ENCODE results near the gene DRAM1.

The DRAM1 gene

DNA sequence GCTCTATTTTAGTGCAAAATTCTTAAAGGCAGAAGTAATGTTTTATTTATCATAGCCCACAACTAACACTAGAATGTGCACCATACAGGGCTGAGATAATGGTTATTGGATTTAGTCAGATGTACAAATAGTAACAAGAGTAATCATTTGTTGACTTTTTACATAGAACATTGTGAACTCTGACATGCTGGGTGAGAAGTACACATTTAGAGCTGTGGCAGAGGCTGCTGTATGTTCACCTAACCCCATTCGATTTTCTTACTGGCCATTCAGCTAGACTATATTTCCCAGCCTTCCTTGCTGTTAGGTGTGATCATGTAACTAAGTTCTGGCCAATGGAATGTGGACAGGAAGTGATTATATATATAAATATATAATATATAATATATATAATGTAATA lies 89.1 kb downstream of the DRAM1 start:
- Histone ChIP-seq H3K27me3 (ENCODE audit: insufficient read depth, poor library complexity, severe bottlenecking) (no peaks in the 10 kb centered on the region), H3K27ac (replicated peaks) (no peak overlapping the region), H3K4me3 (replicated peaks; ENCODE audit: insufficient read depth, low read length) (no peak overlapping the region)
- TF ChIP-seq, protein P1, sequence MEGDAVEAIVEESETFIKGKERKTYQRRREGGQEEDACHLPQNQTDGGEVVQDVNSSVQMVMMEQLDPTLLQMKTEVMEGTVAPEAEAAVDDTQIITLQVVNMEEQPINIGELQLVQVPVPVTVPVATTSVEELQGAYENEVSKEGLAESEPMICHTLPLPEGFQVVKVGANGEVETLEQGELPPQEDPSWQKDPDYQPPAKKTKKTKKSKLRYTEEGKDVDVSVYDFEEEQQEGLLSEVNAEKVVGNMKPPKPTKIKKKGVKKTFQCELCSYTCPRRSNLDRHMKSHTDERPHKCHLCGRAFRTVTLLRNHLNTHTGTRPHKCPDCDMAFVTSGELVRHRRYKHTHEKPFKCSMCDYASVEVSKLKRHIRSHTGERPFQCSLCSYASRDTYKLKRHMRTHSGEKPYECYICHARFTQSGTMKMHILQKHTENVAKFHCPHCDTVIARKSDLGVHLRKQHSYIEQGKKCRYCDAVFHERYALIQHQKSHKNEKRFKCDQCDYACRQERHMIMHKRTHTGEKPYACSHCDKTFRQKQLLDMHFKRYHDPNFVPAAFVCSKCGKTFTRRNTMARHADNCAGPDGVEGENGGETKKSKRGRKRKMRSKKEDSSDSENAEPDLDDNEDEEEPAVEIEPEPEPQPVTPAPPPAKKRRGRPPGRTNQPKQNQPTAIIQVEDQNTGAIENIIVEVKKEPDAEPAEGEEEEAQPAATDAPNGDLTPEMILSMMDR (IDR thresholded peaks at IDR 0.05; ENCODE audit: insufficient read depth, low read length) = no peak
- TF ChIP-seq, protein P2, sequence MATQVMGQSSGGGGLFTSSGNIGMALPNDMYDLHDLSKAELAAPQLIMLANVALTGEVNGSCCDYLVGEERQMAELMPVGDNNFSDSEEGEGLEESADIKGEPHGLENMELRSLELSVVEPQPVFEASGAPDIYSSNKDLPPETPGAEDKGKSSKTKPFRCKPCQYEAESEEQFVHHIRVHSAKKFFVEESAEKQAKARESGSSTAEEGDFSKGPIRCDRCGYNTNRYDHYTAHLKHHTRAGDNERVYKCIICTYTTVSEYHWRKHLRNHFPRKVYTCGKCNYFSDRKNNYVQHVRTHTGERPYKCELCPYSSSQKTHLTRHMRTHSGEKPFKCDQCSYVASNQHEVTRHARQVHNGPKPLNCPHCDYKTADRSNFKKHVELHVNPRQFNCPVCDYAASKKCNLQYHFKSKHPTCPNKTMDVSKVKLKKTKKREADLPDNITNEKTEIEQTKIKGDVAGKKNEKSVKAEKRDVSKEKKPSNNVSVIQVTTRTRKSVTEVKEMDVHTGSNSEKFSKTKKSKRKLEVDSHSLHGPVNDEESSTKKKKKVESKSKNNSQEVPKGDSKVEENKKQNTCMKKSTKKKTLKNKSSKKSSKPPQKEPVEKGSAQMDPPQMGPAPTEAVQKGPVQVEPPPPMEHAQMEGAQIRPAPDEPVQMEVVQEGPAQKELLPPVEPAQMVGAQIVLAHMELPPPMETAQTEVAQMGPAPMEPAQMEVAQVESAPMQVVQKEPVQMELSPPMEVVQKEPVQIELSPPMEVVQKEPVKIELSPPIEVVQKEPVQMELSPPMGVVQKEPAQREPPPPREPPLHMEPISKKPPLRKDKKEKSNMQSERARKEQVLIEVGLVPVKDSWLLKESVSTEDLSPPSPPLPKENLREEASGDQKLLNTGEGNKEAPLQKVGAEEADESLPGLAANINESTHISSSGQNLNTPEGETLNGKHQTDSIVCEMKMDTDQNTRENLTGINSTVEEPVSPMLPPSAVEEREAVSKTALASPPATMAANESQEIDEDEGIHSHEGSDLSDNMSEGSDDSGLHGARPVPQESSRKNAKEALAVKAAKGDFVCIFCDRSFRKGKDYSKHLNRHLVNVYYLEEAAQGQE (IDR thresholded peaks at IDR 0.05; ENCODE audit: insufficient replicate concordance, low read depth) = no peak
- TF ChIP-seq SPI1 (IDR thresholded peaks at IDR 0.05; ENCODE audit: borderline replicate concordance, low read depth) = no peak
- no peak for TF ChIP-seq GABPA (IDR thresholded peaks at IDR 0.05; ENCODE audit: low read depth)
- no peak for TF ChIP-seq POLR2AphosphoS5 (IDR thresholded peaks at IDR 0.05; ENCODE audit: low read depth)
- no peak for DNase-seq (ENCODE audit: low read depth in 1 of 2, low spot score in 1 of 2)

DNA sequence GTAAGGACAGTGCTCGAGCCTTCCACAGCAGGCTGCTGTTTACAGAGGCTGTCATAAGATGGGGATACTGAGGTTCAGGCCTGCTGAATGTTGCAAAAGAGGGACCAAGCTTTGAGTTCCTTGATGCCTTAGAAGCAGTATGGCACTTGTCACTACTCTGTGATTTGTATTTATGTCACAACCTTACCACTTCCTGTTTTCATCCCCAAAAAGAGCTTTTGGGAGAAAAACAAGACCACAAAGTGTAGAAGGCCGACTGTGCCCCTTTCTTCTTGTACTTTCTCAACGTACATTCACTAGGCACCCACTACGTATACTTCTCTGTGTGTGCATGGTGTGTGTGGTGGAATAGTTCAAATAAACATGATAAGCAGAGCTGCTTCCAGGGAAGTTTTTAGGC lies 90.1 kb downstream of the DRAM1 start:
- DNase-seq (ENCODE audit: low read depth in 1 of 2, low spot score in 1 of 2) = peak; percentile 8 to 11
- H3K27me3 ChIP-seq (ENCODE audit: insufficient read depth, poor library complexity, severe bottlenecking) = no peaks in the 10 kb centered on the region
- no peak overlapping the region for H3K4me3 ChIP-seq (replicated peaks; ENCODE audit: insufficient read depth, low read length)
- TF ChIP-seq, protein P1 (IDR thresholded peaks at IDR 0.05; ENCODE audit: insufficient read depth, low read length) = no peak
- TF ChIP-seq SPI1 (IDR thresholded peaks at IDR 0.05; ENCODE audit: borderline replicate concordance, low read depth) = peak; percentile 74; the same call in 1 of the 2 replicates
- no peak overlapping the region for H3K27ac ChIP-seq (replicated peaks)

DNA sequence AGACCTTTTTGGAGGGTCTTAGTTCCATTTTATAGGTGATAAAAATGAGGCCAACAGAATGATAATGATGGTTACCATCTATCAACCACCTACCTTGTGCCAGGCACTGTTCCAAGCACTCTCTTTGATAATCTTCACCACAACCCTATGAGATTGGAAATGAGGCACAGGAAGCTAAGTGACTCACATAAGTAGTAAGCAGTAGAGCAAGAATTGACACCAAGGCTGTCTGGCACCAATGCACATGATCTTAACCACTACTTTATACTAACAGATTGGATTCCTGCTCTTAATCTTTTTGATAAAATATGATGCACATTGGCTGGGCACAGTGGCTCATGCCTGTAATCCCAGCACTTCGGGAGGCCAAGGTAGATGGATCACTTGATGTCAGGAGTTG lies 91.4 kb downstream of the DRAM1 start:
- H3K27me3 ChIP-seq (ENCODE audit: insufficient read depth, poor library complexity, severe bottlenecking) = no peaks in the 10 kb centered on the region
- DNase-seq (ENCODE audit: low read depth in 1 of 2, low spot score in 1 of 2) = no peak
- H3K4me3 ChIP-seq (replicated peaks; ENCODE audit: insufficient read depth, low read length) = no peak overlapping the region
- no peak overlapping the region for H3K27ac ChIP-seq (replicated peaks)
- TF ChIP-seq, protein P2 (IDR thresholded peaks at IDR 0.05; ENCODE audit: insufficient replicate concordance, low read depth) = no peak
- no peak for TF ChIP-seq POLR2AphosphoS5 (IDR thresholded peaks at IDR 0.05; ENCODE audit: low read depth)
- TF ChIP-seq SPI1 (IDR thresholded peaks at IDR 0.05; ENCODE audit: borderline replicate concordance, low read depth) = no peak
- no peak for TF ChIP-seq GABPA (IDR thresholded peaks at IDR 0.05; ENCODE audit: low read depth)
- TF ChIP-seq, protein P1 (IDR thresholded peaks at IDR 0.05; ENCODE audit: insufficient read depth, low read length) = no peak

All from HL-60 (cell line).